GM12865 (cell line): ENCODE data around the gene CPNE4.

Source experiments
- DNase-seq: peaks from one replicate; pipeline ENCODE4 v3.0.0; 2010; ENCODE audit warnings: low read depth
- H3K4me3 ChIP-seq: 2 replicates; pipeline ENCODE4 v1.5.1; 2011; ENCODE audit warnings: mild to moderate bottlenecking, low read depth, low read length, control low read depth
- TF ChIP-seq, protein P1 (sequence below): IDR thresholded peaks from 2 replicates; pipeline ENCODE4 v1.5.1; 2011; ENCODE audit warnings: low read length, control low read depth, low read depth, inconsistent platforms; ENCODE audit not compliant: insufficient read depth; ENCODE audit errors: missing control alignments

The CPNE4 gene

GRCh38 chr3:131794766-131795388 is 239.9 kb downstream of the CPNE4 start:
- TF ChIP-seq, protein P1, sequence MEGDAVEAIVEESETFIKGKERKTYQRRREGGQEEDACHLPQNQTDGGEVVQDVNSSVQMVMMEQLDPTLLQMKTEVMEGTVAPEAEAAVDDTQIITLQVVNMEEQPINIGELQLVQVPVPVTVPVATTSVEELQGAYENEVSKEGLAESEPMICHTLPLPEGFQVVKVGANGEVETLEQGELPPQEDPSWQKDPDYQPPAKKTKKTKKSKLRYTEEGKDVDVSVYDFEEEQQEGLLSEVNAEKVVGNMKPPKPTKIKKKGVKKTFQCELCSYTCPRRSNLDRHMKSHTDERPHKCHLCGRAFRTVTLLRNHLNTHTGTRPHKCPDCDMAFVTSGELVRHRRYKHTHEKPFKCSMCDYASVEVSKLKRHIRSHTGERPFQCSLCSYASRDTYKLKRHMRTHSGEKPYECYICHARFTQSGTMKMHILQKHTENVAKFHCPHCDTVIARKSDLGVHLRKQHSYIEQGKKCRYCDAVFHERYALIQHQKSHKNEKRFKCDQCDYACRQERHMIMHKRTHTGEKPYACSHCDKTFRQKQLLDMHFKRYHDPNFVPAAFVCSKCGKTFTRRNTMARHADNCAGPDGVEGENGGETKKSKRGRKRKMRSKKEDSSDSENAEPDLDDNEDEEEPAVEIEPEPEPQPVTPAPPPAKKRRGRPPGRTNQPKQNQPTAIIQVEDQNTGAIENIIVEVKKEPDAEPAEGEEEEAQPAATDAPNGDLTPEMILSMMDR = peak; percentile 82
- peak; percentile 76 for DNase-seq
- no peak overlapping the region for H3K4me3 ChIP-seq

DNA sequence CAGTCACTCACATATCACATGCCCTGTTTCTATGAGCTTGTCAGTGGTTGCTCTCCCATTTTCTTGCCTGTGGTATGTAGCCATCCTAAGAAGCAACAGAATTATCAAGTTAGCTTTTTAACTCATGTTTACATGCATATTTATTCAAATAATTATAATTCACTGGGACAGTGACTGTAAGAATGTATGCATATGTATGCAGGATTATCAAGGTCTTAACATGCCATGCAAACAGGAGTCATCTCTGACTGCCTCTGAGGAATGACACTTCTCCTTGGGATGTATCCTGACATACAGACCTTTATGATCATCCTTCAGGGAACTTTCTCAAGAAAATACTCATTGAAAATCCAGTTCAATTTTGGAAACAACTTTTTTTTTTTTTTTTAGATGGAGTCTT is 240.9 kb downstream of the CPNE4 start:
- TF ChIP-seq, protein P1 = no peak
- DNase-seq = no peak
- H3K4me3 ChIP-seq = no peak overlapping the region

DNA sequence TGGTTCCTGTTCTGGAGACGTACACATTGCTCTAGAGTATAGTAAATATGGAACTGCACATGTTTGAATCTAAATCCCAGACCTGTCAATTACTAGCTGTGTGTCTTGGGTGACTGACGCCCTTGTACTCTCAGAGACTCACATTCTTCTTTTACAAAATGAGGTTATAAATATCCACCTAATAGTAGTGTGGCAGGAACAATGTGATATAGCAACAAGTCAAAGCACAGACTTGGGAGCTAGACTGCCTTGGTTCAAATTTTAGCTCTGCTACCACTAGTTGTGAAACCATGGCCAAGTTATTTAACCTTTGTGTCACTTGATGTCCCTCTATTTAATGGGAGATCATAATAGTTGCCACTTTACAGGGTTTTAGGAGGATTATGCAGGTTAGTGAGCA is 245.6 kb downstream of the CPNE4 start:
- H3K4me3 ChIP-seq = no peak overlapping the region
- no peak for DNase-seq
- TF ChIP-seq, protein P1 = no peak

DNA sequence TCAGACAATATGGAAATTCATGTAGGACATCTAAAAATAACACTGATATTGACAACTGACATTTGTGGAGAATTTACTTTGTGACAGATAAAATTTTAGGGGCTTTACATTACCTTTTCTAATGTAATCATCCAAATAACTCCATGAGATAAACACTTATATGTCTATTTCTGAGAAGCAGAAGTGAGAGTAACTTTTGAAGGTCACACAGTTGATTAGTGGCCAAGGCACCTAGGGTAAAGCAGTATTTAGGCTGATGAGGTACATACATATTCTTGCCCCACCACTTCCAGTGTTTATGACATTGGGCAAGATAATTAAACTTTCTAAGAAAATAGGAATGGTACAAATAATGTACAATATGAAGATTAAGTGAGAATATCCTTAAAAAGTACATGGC is 248.4 kb downstream of the CPNE4 start:
- TF ChIP-seq, protein P1 = no peak
- no peak for DNase-seq

DNA sequence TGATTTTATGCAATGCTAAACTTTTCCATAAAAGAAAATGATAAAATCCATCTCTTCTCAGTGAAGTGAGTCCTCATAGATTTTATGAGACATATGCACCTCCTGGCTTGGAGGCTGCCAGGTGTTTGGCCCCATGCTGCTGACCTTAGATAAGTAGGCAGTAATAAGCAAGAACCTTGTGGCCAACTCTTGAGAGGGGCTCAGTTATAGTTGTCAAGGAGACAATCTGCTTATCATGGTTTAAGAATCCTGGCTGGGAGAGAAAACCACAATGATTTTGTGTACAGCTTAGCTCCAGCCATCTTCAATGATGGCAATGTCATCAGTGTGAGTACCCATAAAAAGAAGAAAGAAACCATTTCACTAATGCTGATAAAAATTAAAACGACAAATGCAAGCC is 252.1 kb downstream of the CPNE4 start:
- TF ChIP-seq, protein P1 = no peak
- H3K4me3 ChIP-seq = no peak overlapping the region
- no peak for DNase-seq

More for the DNA sequence above, 248.4 kb downstream of the CPNE4 start:
- H3K4me3 ChIP-seq = no peak overlapping the region

DNA sequence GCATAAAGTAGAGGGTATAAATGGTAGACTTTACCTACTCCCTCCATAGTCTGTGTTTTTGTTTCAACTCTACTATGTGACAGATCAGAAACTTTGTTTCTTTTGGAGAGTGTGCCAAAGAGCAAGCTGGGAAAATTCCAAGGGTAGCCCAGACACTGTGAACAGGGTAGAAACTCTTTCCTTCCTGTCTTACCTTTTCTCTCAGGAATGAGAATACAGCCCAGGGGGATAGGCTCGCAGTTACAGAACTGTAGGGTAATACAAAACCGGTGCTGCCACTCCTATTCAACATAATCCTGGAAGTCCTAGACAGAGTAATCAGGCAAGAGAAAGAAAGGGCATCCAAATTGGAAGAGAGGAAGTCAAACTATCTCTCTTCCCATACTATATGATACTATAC is 256.3 kb downstream of the CPNE4 start:
- TF ChIP-seq, protein P1 = no peak
- H3K4me3 ChIP-seq = no peak overlapping the region
- no peak for DNase-seq

DNA sequence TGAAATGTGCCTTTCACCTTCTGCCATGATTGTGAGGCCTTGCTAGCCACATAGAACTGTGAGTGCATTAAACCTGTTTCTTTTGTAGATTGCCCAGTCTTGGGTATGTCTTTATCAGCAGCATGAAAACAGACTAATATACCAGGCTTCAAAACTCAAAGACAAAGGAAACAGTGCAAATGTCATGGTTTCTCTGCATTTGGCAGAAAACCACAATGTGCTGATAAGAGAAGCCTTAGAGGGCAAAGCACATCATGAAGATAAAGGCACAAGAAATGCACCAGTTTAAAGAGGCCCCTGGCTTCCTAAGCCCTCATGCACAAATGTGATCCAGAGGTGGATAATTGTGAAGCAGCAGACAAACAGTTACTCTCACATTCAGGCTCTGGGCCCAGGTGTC is 259.2 kb downstream of the CPNE4 start:
- no peak for DNase-seq

More for the DNA sequence above, 259.2 kb downstream of the CPNE4 start:
- H3K4me3 ChIP-seq = no peak overlapping the region
- TF ChIP-seq, protein P1 = no peak
